ENCODE data around the gene BET1L. TPM values are rescaled to one million over a fixed set of nuclear protein-coding genes. Genes with fewer than 3 reads are reported as not detected.
"Not testable (repeated sequence)": the region's sequence is repeated elsewhere in the genome, so short reads cannot be mapped to it uniquely, and the experiment has no call there.

The BET1L gene
- total RNA-seq, 1 donor from 2014 or later, result 24.0 TPM

GRCh38 chr11:199004-199581 is 8.1 kb downstream of the BET1L start:
- no peak for TF ChIP-seq CTCF (IDR thresholded peaks at IDR 0.05; ENCODE audit: borderline replicate concordance)
- H3K9me3 ChIP-seq (replicated peaks), result no peaks in the 10 kb centered on the region
- no peaks in the 10 kb centered on the region for H3K27me3 ChIP-seq (ENCODE audit: low read depth)
- intact Hi-C loops (cut with micrococcal nuclease), result no loop called here
- H3K4me3 ChIP-seq, result no peak overlapping the region
- no peak for DNase-seq
- peaks cover 17% of the 10 kb centered on the region for H3K36me3 ChIP-seq
- H3K27ac ChIP-seq (replicated peaks), result no peak overlapping the region
- H3K4me1 ChIP-seq, result peaks cover 11% of the 10 kb centered on the region

- Histone ChIP-seq H3K27me3 (ENCODE audit: low read depth) (no peaks in the 10 kb centered on the region), H3K9me3 (replicated peaks) (no peaks in the 10 kb centered on the region), H3K4me1 (peaks cover 3% of the 10 kb centered on the region), H3K36me3 (peaks cover 9% of the 10 kb centered on the region), H3K27ac (replicated peaks) (no peak overlapping the region), H3K4me3 (no peak overlapping the region)
- intact Hi-C loops (cut with micrococcal nuclease), result no loop called here
- TF ChIP-seq CTCF (IDR thresholded peaks at IDR 0.05; ENCODE audit: borderline replicate concordance), result no peak
- no peak for DNase-seq
Observed at GRCh38 chr11:198236-198806, 8.9 kb downstream of the BET1L start.

GRCh38 chr11:197741-198235 is 9.4 kb downstream of the BET1L start:
- Histone ChIP-seq H3K36me3 (peaks cover 4% of the 10 kb centered on the region), H3K4me3 (no peak overlapping the region), H3K9me3 (replicated peaks) (no peaks in the 10 kb centered on the region), H3K27ac (replicated peaks) (no peak overlapping the region), H3K4me1 (no peaks in the 10 kb centered on the region), H3K27me3 (ENCODE audit: low read depth) (no peaks in the 10 kb centered on the region)
- TF ChIP-seq CTCF (IDR thresholded peaks at IDR 0.05; ENCODE audit: borderline replicate concordance), result no peak
- DNase-seq, result no peak
- intact Hi-C loops (cut with micrococcal nuclease), result no loop called here

- Histone ChIP-seq H3K4me3 (no peak overlapping the region), H3K9me3 (replicated peaks) (no peaks in the 10 kb centered on the region), H3K4me1 (no peaks in the 10 kb centered on the region), H3K36me3 (peaks cover 3% of the 10 kb centered on the region), H3K27ac (replicated peaks) (no peak overlapping the region), H3K27me3 (ENCODE audit: low read depth) (no peaks in the 10 kb centered on the region)
- intact Hi-C loops (cut with micrococcal nuclease), result no loop called here
- no peak for TF ChIP-seq CTCF (IDR thresholded peaks at IDR 0.05; ENCODE audit: borderline replicate concordance)
- no peak for DNase-seq
Observed at GRCh38 chr11:196786-197731, 10.1 kb downstream of the BET1L start.

- DNase-seq; H3K36me3 ChIP-seq; intact Hi-C loops (cut with micrococcal nuclease): not testable (repeated sequence)
Observed at GRCh38 chr11:193481-193880, 13.7 kb downstream of the BET1L start.

GRCh38 chr11:192674-193128 is 14.5 kb downstream of the BET1L start, which contains the start of gene SCGB1C1:
Gene SCGB1C1 (plus strand): TSS chr11:193078. CDS start chr11:193100, 22 bp downstream.
- H3K9me3 ChIP-seq (replicated peaks); H3K27me3 ChIP-seq (ENCODE audit: low read depth); DNase-seq; H3K36me3 ChIP-seq; intact Hi-C loops (cut with micrococcal nuclease); H3K4me3 ChIP-seq; H3K4me1 ChIP-seq; H3K27ac ChIP-seq (replicated peaks): not testable (repeated sequence)

More at GRCh38 chr11:193481-193880, 13.7 kb downstream of the BET1L start:
- not testable (repeated sequence) for H3K27ac ChIP-seq (replicated peaks); H3K9me3 ChIP-seq (replicated peaks); H3K27me3 ChIP-seq (ENCODE audit: low read depth); H3K4me1 ChIP-seq; H3K4me3 ChIP-seq
